BE2C (cell line): ENCODE data around the gene RGS6.

Experiments
- DNase-seq: peaks from one replicate; pipeline ENCODE4 v3.0.0-alpha.2; 2020
- H3K27me3 ChIP-seq: fragments of 250-450 bp; sonication (Bioruptor Pico); 2 replicates; pipeline ENCODE4 v1.5.1; 2020; ENCODE audit warnings: mild to moderate bottlenecking
- H3K36me3 ChIP-seq: fragments of 250-450 bp; sonication (Bioruptor Pico); 2 replicates; pipeline ENCODE4 v1.5.1; 2020; ENCODE audit warnings: mild to moderate bottlenecking
- H3K4me1 ChIP-seq: fragments of 250-450 bp; sonication (Bioruptor Pico); 2 replicates; pipeline ENCODE4 v1.5.1; 2020
- H3K4me3 ChIP-seq: 2 replicates; pipeline ENCODE4 v1.5.1; 2011; ENCODE audit warnings: low read depth, low read length
- H3K9me3 ChIP-seq: fragments of 250-450 bp; sonication (Bioruptor Pico); 2 replicates; pipeline ENCODE4 v1.5.1; 2020
- TF ChIP-seq, protein P1 (sequence below): IDR thresholded peaks from 2 replicates; pipeline ENCODE4 v1.5.1; 2012; ENCODE audit warnings: mild to moderate bottlenecking, low read depth, low read length

The RGS6 gene

DNA sequence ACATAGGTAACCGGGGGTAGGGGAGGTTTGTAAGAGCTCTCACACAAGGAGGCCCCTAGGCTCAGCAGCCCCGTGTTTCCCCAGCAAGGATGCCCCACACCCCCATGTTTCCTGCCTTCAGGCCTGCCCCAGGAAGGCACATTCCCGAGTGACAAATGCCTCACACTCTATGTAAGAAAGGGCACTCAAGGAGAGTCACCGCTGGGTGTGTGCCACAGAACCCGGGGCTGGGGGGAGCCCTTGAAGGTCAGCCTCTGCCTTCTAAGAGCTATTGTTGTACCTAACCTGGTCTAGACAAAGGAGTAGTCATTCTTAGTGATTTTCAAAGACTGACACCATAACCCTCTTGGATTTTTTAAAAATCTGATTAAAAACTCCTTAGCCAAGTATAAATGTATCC is 628.1 kb downstream of the RGS6 start:
- H3K36me3 ChIP-seq = no peaks in the 10 kb centered on the region
- no peak for DNase-seq
- no peaks in the 10 kb centered on the region for H3K9me3 ChIP-seq
- H3K27me3 ChIP-seq = no peaks in the 10 kb centered on the region
- H3K4me1 ChIP-seq = peaks cover 12% of the 10 kb centered on the region
- TF ChIP-seq, protein P1, sequence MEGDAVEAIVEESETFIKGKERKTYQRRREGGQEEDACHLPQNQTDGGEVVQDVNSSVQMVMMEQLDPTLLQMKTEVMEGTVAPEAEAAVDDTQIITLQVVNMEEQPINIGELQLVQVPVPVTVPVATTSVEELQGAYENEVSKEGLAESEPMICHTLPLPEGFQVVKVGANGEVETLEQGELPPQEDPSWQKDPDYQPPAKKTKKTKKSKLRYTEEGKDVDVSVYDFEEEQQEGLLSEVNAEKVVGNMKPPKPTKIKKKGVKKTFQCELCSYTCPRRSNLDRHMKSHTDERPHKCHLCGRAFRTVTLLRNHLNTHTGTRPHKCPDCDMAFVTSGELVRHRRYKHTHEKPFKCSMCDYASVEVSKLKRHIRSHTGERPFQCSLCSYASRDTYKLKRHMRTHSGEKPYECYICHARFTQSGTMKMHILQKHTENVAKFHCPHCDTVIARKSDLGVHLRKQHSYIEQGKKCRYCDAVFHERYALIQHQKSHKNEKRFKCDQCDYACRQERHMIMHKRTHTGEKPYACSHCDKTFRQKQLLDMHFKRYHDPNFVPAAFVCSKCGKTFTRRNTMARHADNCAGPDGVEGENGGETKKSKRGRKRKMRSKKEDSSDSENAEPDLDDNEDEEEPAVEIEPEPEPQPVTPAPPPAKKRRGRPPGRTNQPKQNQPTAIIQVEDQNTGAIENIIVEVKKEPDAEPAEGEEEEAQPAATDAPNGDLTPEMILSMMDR = no peak
- no peak overlapping the region for H3K4me3 ChIP-seq

DNA sequence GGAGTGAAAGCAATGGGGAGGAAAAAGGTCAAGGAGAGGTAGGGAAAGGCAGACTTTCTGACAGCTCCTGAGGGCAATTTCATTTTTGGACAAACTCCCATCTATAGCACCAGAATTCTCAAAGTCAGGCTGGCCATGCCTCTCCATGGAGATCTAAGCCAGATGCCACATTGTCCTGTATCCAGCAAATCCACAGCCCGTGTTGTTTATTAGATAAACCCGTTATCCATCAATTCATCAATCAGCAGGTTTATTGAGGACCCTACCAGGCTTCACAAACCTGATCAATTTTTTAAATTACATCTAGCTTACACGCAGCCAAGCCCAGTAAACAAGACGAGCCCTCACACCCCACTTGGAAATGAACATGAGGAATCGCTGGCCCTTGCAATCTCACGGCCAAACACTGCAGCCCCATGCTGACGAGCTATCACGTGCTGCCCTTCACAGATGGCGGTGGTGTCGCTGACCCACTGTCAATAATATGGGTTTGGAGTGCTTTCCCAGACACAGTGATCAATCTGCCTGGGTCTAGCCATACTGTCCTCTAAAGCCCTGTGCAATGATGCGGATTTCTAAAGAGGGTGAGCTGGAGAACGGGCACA is 628.8 kb downstream of the RGS6 start:
- no peaks in the 10 kb centered on the region for H3K9me3 ChIP-seq
- peaks cover 17% of the 10 kb centered on the region for H3K4me1 ChIP-seq
- no peak overlapping the region for H3K4me3 ChIP-seq
- no peaks in the 10 kb centered on the region for H3K36me3 ChIP-seq
- H3K27me3 ChIP-seq = no peaks in the 10 kb centered on the region
- TF ChIP-seq, protein P1 = no peak
- DNase-seq = no peak

GRCh38 chr14:72562300-72562699 is 630.1 kb downstream of the RGS6 start:
- no peak for DNase-seq
- Histone ChIP-seq H3K9me3 (no peaks in the 10 kb centered on the region), H3K4me1 (peaks cover 30% of the 10 kb centered on the region), H3K36me3 (no peaks in the 10 kb centered on the region), H3K27me3 (no peaks in the 10 kb centered on the region), H3K4me3 (no peak overlapping the region)
- TF ChIP-seq, protein P1 = no peak

GRCh38 chr14:72563676-72564075 is 631.4 kb downstream of the RGS6 start:
- no peaks in the 10 kb centered on the region for H3K36me3 ChIP-seq
- no peaks in the 10 kb centered on the region for H3K27me3 ChIP-seq
- DNase-seq = no peak
- TF ChIP-seq, protein P1 = no peak
- H3K4me3 ChIP-seq = no peak overlapping the region
- H3K9me3 ChIP-seq = no peaks in the 10 kb centered on the region
- peaks cover 38% of the 10 kb centered on the region for H3K4me1 ChIP-seq

GRCh38 chr14:72565149-72565559 is 632.9 kb downstream of the RGS6 start:
- no peaks in the 10 kb centered on the region for H3K36me3 ChIP-seq
- H3K27me3 ChIP-seq = no peaks in the 10 kb centered on the region
- H3K4me1 ChIP-seq = peaks cover 38% of the 10 kb centered on the region
- DNase-seq = no peak
- no peaks in the 10 kb centered on the region for H3K9me3 ChIP-seq
- H3K4me3 ChIP-seq = no peak overlapping the region
- TF ChIP-seq, protein P1 = no peak

- Histone ChIP-seq H3K36me3 (no peaks in the 10 kb centered on the region), H3K4me3 (no peak overlapping the region), H3K27me3 (no peaks in the 10 kb centered on the region), H3K9me3 (no peaks in the 10 kb centered on the region), H3K4me1 (peaks cover 36% of the 10 kb centered on the region)
- TF ChIP-seq, protein P1 = no peak
- DNase-seq = peak; percentile 37
Observed at GRCh38 chr14:72565917-72566316, 633.7 kb downstream of the RGS6 start.
